Muscle of arm (tissue), 12 donors: ENCODE data around the gene TESK1. TPM values are rescaled to one million over a fixed set of nuclear protein-coding genes. Genes with fewer than 3 reads are reported as not detected.

Experiments
- polyA plus RNA-seq, 12 donors: library from polyadenylated mRNA; unstranded; fragments of 120-200 nt; gene quantifications; one replicate each; pipeline ENCODE4 v1.2.1, GENCODE V29; 2013; ENCODE audit not compliant: insufficient read length in 12 of 12

The TESK1 gene
- polyA plus RNA-seq, 12 donors: 27.1 to 42.8 (median 33.8) TPM; not detected in 1

Other genes starting within 250 kb of the TESK1 start
- 10 to 100 TPM in 11 of 12 donors, not detected in 1; 42.6 to 79.5 (median 60.8) TPM for gene RUSC2, start 115.2 kb upstream of the TESK1 start, polyA plus RNA-seq
- gene CD72, start 13.2 kb downstream of the TESK1 start, polyA plus RNA-seq: 1 to 10 TPM in 10 of 12 donors, not detected in 2; 1.0 to 4.8 (median 2.1) TPM
- 1 to 10 TPM in 1 of 12 donors, under 1 TPM in 8, not detected in 3; 0.13 to 2.3 (median 0.20) TPM for gene SIT1, start 45.7 kb downstream of the TESK1 start, polyA plus RNA-seq
- not detected for gene RMRP, start 52.8 kb downstream of the TESK1 start, polyA plus RNA-seq
- 10 to 100 TPM in 10 of 12 donors, not detected in 2; 12.4 to 21.7 (median 16.1) TPM for gene CCDC107, start 53.0 kb downstream of the TESK1 start, polyA plus RNA-seq
- gene ARHGEF39, start 59.9 kb downstream of the TESK1 start, polyA plus RNA-seq: 1 to 10 TPM in 11 of 12 donors, not detected in 1; 3.3 to 8.0 (median 5.2) TPM
- gene CA9, start 68.7 kb downstream of the TESK1 start, polyA plus RNA-seq: 1 to 10 TPM in 4 of 12 donors, under 1 TPM in 6, not detected in 2; 0.42 to 6.9 (median 0.75) TPM
- over 10,000 TPM in 1 of 12 donors, 1,000 to 10,000 TPM in 11; 1,434 to 10,856 (median 6,506) TPM for gene TPM2, start 84.7 kb downstream of the TESK1 start, polyA plus RNA-seq
- gene TLN1, start 126.9 kb downstream of the TESK1 start, polyA plus RNA-seq: 100 to 1,000 TPM in 3 of 12 donors, 10 to 100 TPM in 8, not detected in 1; 83.0 to 108 (median 90.3) TPM
- 10 to 100 TPM in 11 of 12 donors, not detected in 1; 21.3 to 45.7 (median 24.9) TPM for gene CREB3, start 127.4 kb downstream of the TESK1 start, polyA plus RNA-seq
- 10 to 100 TPM in 11 of 12 donors, not detected in 1; 33.9 to 87.1 (median 55.8) TPM for gene GBA2, start 144.0 kb downstream of the TESK1 start, polyA plus RNA-seq
- gene RGP1, start 144.0 kb downstream of the TESK1 start, polyA plus RNA-seq: 10 to 100 TPM in 11 of 12 donors, not detected in 1; 15.1 to 21.8 (median 19.8) TPM
- gene MSMP, start 149.0 kb downstream of the TESK1 start, polyA plus RNA-seq: 1 to 10 TPM in 1 of 12 donors, under 1 TPM in 1, not detected in 10; 0.98 to 1.4 TPM
- gene NPR2, start 186.3 kb downstream of the TESK1 start, polyA plus RNA-seq: 10 to 100 TPM in 11 of 12 donors, not detected in 1; 14.4 to 30.9 (median 26.3) TPM
- gene SPAG8, start 207.0 kb downstream of the TESK1 start, polyA plus RNA-seq: 1 to 10 TPM in 10 of 12 donors, not detected in 2; 1.7 to 4.0 (median 2.2) TPM
- gene HINT2, start 209.8 kb downstream of the TESK1 start, polyA plus RNA-seq: 10 to 100 TPM in 11 of 12 donors, not detected in 1; 25.7 to 40.7 (median 29.3) TPM
- under 1 TPM in 10 of 12 donors, not detected in 2; 0.07 to 0.62 (median 0.23) TPM for gene FAM221B, start 223.5 kb downstream of the TESK1 start, polyA plus RNA-seq
- 10 to 100 TPM in 11 of 12 donors, not detected in 1; 12.0 to 33.1 (median 22.2) TPM for gene TMEM8B, start 224.0 kb downstream of the TESK1 start, polyA plus RNA-seq